Measurements from ENCODE around the gene THEMIS. TPM values are rescaled to one million over a fixed set of nuclear protein-coding genes. Genes with fewer than 3 reads are reported as not detected.

THEMIS gene
- total RNA-seq, 1 experiment from 2014 or later = not detected

DNA sequence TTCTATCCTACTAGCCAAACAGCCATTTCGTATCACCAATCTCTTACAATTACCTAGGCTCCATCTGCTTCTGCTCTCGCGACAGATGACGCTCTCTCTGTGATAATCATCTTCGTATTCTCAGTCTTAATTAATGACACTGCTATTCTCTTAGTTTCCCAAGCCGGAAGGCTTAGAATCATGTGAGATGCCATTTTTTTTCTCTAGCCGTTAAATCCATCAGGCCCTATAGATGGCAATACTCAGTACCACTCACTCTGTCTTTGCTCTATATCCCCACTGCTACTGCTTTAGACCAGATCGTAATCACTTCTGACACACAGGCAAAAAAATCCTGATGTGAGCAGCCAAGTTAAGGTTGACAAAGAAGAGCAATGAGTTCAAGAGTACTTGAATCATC, 2.1 kb upstream of the THEMIS start:
- Mint-ChIP-seq H3K4me1 (ENCODE audit: low read depth, unreplicated experiment) (no peaks in the 10 kb centered on the region), H3K27me3 (ENCODE audit: insufficient read depth, unreplicated experiment) (peaks cover 5% of the 10 kb centered on the region), H3K36me3 (ENCODE audit: insufficient read depth, unreplicated experiment) (no peaks in the 10 kb centered on the region), H3K9me3 (ENCODE audit: unreplicated experiment) (no peaks in the 10 kb centered on the region), H3K4me3 (ENCODE audit: unreplicated experiment) (no peak overlapping the region), H3K27ac (ENCODE audit: unreplicated experiment) (no peak overlapping the region)
- intact Hi-C loops (cut with micrococcal nuclease; ENCODE audit: unreplicated experiment) = no loop called here
- CTCF ChIA-PET = no interaction called here
- no TSS peak for BruUV-seq (replicated peaks)
- H3K27me3 ChIP-seq (replicated peaks; ENCODE audit: control insufficient read depth, insufficient read depth, low read length) = no peaks in the 10 kb centered on the region
- no peaks in the 10 kb centered on the region for H3K9me3 ChIP-seq
- H3K36me3 ChIP-seq (ENCODE audit: control insufficient read depth, insufficient read depth, low read length) = no peaks in the 10 kb centered on the region
- TF ChIP-seq, protein P1, sequence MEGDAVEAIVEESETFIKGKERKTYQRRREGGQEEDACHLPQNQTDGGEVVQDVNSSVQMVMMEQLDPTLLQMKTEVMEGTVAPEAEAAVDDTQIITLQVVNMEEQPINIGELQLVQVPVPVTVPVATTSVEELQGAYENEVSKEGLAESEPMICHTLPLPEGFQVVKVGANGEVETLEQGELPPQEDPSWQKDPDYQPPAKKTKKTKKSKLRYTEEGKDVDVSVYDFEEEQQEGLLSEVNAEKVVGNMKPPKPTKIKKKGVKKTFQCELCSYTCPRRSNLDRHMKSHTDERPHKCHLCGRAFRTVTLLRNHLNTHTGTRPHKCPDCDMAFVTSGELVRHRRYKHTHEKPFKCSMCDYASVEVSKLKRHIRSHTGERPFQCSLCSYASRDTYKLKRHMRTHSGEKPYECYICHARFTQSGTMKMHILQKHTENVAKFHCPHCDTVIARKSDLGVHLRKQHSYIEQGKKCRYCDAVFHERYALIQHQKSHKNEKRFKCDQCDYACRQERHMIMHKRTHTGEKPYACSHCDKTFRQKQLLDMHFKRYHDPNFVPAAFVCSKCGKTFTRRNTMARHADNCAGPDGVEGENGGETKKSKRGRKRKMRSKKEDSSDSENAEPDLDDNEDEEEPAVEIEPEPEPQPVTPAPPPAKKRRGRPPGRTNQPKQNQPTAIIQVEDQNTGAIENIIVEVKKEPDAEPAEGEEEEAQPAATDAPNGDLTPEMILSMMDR (IDR thresholded peaks at IDR 0.05; ENCODE audit: insufficient read depth in 1 of 2, low read depth in 1 of 2, low read length in 1 of 2, severe bottlenecking in 1 of 2, unreplicated experiment in 1 of 2) = no peak
- no peak overlapping the region for H3K4me3 ChIP-seq (ENCODE audit: low read depth, low read length)
- POLR2A ChIA-PET = no interaction called here
- no peak for DNase-seq
- no peaks in the 10 kb centered on the region for H3K4me1 ChIP-seq

DNA sequence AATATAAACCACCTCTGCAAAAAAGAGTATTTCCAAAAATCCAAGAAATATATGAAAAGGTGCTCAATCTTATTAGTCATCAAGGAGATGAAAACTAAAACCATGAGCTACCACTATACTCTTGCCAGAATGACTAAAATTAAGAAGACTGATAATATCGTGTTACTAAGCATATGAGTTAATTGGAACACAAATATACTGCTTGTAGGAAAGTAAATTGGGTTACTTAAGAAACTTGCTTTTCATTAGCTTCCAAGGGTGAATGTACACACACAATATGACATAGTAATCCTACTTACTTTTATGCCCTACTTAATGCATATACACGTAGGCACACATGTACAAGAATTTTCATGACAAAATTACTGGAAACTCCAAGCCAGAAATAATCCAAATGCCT, 3.4 kb downstream of the THEMIS start:
- Mint-ChIP-seq H3K4me3 (ENCODE audit: unreplicated experiment) (no peak overlapping the region), H3K27ac (ENCODE audit: unreplicated experiment) (no peak overlapping the region), H3K27me3 (ENCODE audit: insufficient read depth, unreplicated experiment) (no peaks in the 10 kb centered on the region), H3K9me3 (ENCODE audit: unreplicated experiment) (no peaks in the 10 kb centered on the region), H3K4me1 (ENCODE audit: low read depth, unreplicated experiment) (no peaks in the 10 kb centered on the region), H3K36me3 (ENCODE audit: insufficient read depth, unreplicated experiment) (no peaks in the 10 kb centered on the region)
- no peaks in the 10 kb centered on the region for H3K4me1 ChIP-seq
- intact Hi-C loops (cut with micrococcal nuclease; ENCODE audit: unreplicated experiment) = no loop called here
- BruUV-seq (replicated peaks) = no TSS peak
- H3K27me3 ChIP-seq (replicated peaks; ENCODE audit: control insufficient read depth, insufficient read depth, low read length) = no peaks in the 10 kb centered on the region
- no peaks in the 10 kb centered on the region for H3K36me3 ChIP-seq (ENCODE audit: control insufficient read depth, insufficient read depth, low read length)
- TF ChIP-seq, protein P1 (IDR thresholded peaks at IDR 0.05; ENCODE audit: insufficient read depth in 1 of 2, low read depth in 1 of 2, low read length in 1 of 2, severe bottlenecking in 1 of 2, unreplicated experiment in 1 of 2) = no peak
- no peaks in the 10 kb centered on the region for H3K9me3 ChIP-seq
- no peak overlapping the region for H3K4me3 ChIP-seq (ENCODE audit: low read depth, low read length)
- no peak for DNase-seq
- ChIA-PET POLR2A (no interaction called here), CTCF (no interaction called here)

DNA sequence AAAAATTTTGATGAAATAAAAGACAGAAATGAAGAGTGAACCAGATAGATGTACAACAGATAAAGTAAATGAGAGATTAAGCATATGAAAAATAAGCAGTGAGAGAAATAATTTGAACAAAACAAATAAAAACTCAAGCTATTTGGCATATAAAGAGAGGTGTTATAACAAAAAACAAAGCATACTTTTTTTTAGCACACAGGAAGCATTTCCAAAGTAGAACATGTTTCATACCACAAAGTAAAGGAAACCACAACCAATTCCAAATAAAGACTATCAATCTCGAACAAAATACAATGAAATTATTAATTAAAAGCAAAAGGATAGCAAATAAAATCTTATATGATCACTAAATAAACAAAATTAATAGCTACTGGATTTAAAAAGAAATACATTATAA, 6.8 kb downstream of the THEMIS start:
- no TSS peak for BruUV-seq (replicated peaks)
- Mint-ChIP-seq H3K4me1 (ENCODE audit: low read depth, unreplicated experiment) (no peaks in the 10 kb centered on the region), H3K36me3 (ENCODE audit: insufficient read depth, unreplicated experiment) (no peaks in the 10 kb centered on the region), H3K9me3 (ENCODE audit: unreplicated experiment) (no peaks in the 10 kb centered on the region), H3K27ac (ENCODE audit: unreplicated experiment) (no peak overlapping the region), H3K4me3 (ENCODE audit: unreplicated experiment) (no peak overlapping the region), H3K27me3 (ENCODE audit: insufficient read depth, unreplicated experiment) (no peaks in the 10 kb centered on the region)
- no peak for DNase-seq
- H3K4me3 ChIP-seq (ENCODE audit: low read depth, low read length) = no peak overlapping the region
- H3K27me3 ChIP-seq (replicated peaks; ENCODE audit: control insufficient read depth, insufficient read depth, low read length) = no peaks in the 10 kb centered on the region
- no peaks in the 10 kb centered on the region for H3K4me1 ChIP-seq
- no peaks in the 10 kb centered on the region for H3K36me3 ChIP-seq (ENCODE audit: control insufficient read depth, insufficient read depth, low read length)
- TF ChIP-seq, protein P1 (IDR thresholded peaks at IDR 0.05; ENCODE audit: insufficient read depth in 1 of 2, low read depth in 1 of 2, low read length in 1 of 2, severe bottlenecking in 1 of 2, unreplicated experiment in 1 of 2) = no peak
- no peaks in the 10 kb centered on the region for H3K9me3 ChIP-seq
- intact Hi-C loops (cut with micrococcal nuclease; ENCODE audit: unreplicated experiment) = no loop called here
- ChIA-PET CTCF (no interaction called here), POLR2A (no interaction called here)

Data from Caco-2 (cell line).